Cardiac fibroblast (primary cell): ENCODE results near the gene CRPPA.

ENCODE experiments used
- DNase-seq, 2 donors: peaks; one replicate each; pipeline versions ENCODE4 v3.0.0 to v3.0.0-alpha.2; 2010; ENCODE audit warnings: low read depth in 2 of 2
- H3K4me3 ChIP-seq, 2 donors: replicated peaks in 1 of 2; 1 replicate in 1 of 2; 2 replicates in 1 of 2; pipeline ENCODE4 v1.5.1; 2011; ENCODE audit warnings: low read depth in 2 of 2, low read length in 2 of 2, mild to moderate bottlenecking in 2 of 2, moderate library complexity in 1 of 2
- CTCF ChIP-seq: IDR thresholded peaks from one replicate; pipeline ENCODE4 v1.5.1; 2011; ENCODE audit warnings: low read depth, mild to moderate bottlenecking, low read length, inconsistent platforms

The CRPPA gene

GRCh38 chr7:16419126-16419525 lies 2.2 kb downstream of the CRPPA start:
- no peak for DNase-seq
- no peak for TF ChIP-seq CTCF
- no peak overlapping the region for H3K4me3 ChIP-seq

GRCh38 chr7:16417906-16418305 lies 3.4 kb downstream of the CRPPA start:
- no peak overlapping the region for H3K4me3 ChIP-seq
- no peak for TF ChIP-seq CTCF
- no peak for DNase-seq

- H3K4me3 ChIP-seq, result no peak overlapping the region
- DNase-seq, result peak; percentile 51 to 87
- no peak for TF ChIP-seq CTCF
Observed at GRCh38 chr7:16416289-16417282, 4.8 kb downstream of the CRPPA start.

- no peak for TF ChIP-seq CTCF
- H3K4me3 ChIP-seq, result no peak overlapping the region
- no peak for DNase-seq
Observed at GRCh38 chr7:16412274-16413254, 8.8 kb downstream of the CRPPA start.

GRCh38 chr7:16411391-16411790 lies 9.9 kb downstream of the CRPPA start:
- TF ChIP-seq CTCF, result no peak
- DNase-seq, result peak in 1 of 2 donors; percentile 45
- H3K4me3 ChIP-seq, result no peak overlapping the region

- no peak overlapping the region for H3K4me3 ChIP-seq
- DNase-seq, result no peak
- TF ChIP-seq CTCF, result no peak
Observed at GRCh38 chr7:16409777-16410176, 11.6 kb downstream of the CRPPA start.
